HepG2 (cell line): Measurements from ENCODE around the gene KIF19. TPM values are rescaled to one million over a fixed set of nuclear protein-coding genes. Genes with fewer than 3 reads are reported as not detected.
A peak's percentile ranks its signal among the peaks of the same experiment; 100 is the strongest.

Experiments
- ATAC-seq: fragments of 200-7000 bp; cut with Tn5 transposase; 3 replicates; pipeline ENCODE4 v1.9.1; 2020; ENCODE audit warnings: mild to moderate bottlenecking, moderate library complexity
- BruUV-seq: library from RNA; stranded (reverse); fragments of 400-500 nt; replicated peaks from 2 replicates; lab custom pipeline; 2021; lab: Mats Ljungman, UMichigan
- CTCF ChIA-PET: fragments of 300-600 bp; formaldehyde crosslinking; extraction: SDS; loops from one replicate; lab custom pipeline; 2021; ENCODE audit warnings: low total read pairs, inconsistent platforms, low intra/inter-chr PET ratio; lab: Yijun Ruan, JAX
- POLR2A ChIA-PET: fragments of 350-600 bp; sonication (Branson Sonifier 250); formaldehyde crosslinking; loops from one replicate; lab custom pipeline; 2020; ENCODE audit warnings: antibody characterized with exemption, inconsistent platforms; lab: Yijun Ruan, JAX
- DNase-seq: peaks from one replicate; pipeline ENCODE4 v3.0.0-alpha.2; 2015; ENCODE audit warnings: low spot score
- FAIRE-seq: peaks from 3 replicates; lab custom pipeline; 2011; peaks lifted over from hg19 to GRCh38; lab: Jason Lieb, UNC
- H2AFZ ChIP-seq: one replicate; pipeline ENCODE4 v1.6.1; 2011; ENCODE audit warnings: low read length, inconsistent platforms
- H3K27ac ChIP-seq: fragments of 300-600 bp; 3 replicates; pipeline ENCODE4 v1.8.0; 2011; ENCODE audit warnings: mixed run types, mild to moderate bottlenecking, mixed read lengths, low read length, inconsistent platforms; ENCODE audit not compliant: insufficient read depth; ENCODE audit errors: extremely low read length
- H3K27me3 ChIP-seq, 2 experiments: fragments of 200-600 bp in 1 of 2; 2 replicates in 1 of 2; 3 replicates in 1 of 2; pipeline versions ENCODE4 v1.6.0 to v1.8.0; 2011; ENCODE audit warnings: low read length in 2 of 2, mild to moderate bottlenecking in 2 of 2, moderate library complexity in 2 of 2, inconsistent platforms in 1 of 2; ENCODE audit not compliant: insufficient read depth in 2 of 2, control insufficient read depth in 1 of 2
- H3K36me3 ChIP-seq, 2 experiments: fragments of 200-600 bp in 1 of 2; replicated peaks in 1 of 2; 2 replicates in 1 of 2; 3 replicates in 1 of 2; pipeline versions ENCODE4 v1.5.1 to v1.8.0; 2011; ENCODE audit warnings: low read length in 2 of 2, inconsistent platforms in 1 of 2; ENCODE audit not compliant: insufficient read depth in 2 of 2, control insufficient read depth in 1 of 2
- H3K4me1 ChIP-seq: 2 replicates; pipeline ENCODE4 v1.5.1; 2012; ENCODE audit warnings: low read length, inconsistent platforms; ENCODE audit not compliant: insufficient read depth
- H3K4me2 ChIP-seq: 2 replicates; pipeline ENCODE4 v1.6.0; 2011; ENCODE audit warnings: low read depth, low read length, inconsistent platforms
- H3K4me3 ChIP-seq, 3 experiments: fragments of 200-600 bp in 1 of 3; sonication (generic), shearing (Covaris generic) in 1 of 3; replicated peaks in 1 of 3; 2 replicates each; pipeline ENCODE4 v1.5.1; 2011 to 2016; ENCODE audit warnings: low read length in 3 of 3, inconsistent platforms in 2 of 3, low read depth in 2 of 3, mild to moderate bottlenecking in 2 of 3, control low read depth in 1 of 3, mixed read lengths in 1 of 3; ENCODE audit not compliant: insufficient read depth in 1 of 3
- H3K79me2 ChIP-seq: one replicate; pipeline ENCODE4 v1.6.1; 2011; ENCODE audit warnings: low read length, inconsistent platforms; ENCODE audit not compliant: insufficient read depth
- H3K9ac ChIP-seq: 2 replicates; pipeline ENCODE4 v1.6.0; 2011; ENCODE audit warnings: mild to moderate bottlenecking, low read depth, low read length, inconsistent platforms; ENCODE audit not compliant: insufficient read depth
- H3K9me3 ChIP-seq: 2 replicates; pipeline ENCODE4 v1.5.1; 2012; ENCODE audit warnings: mild to moderate bottlenecking, low read length
- H4K20me1 ChIP-seq: 2 replicates; pipeline ENCODE4 v1.6.0; 2011; ENCODE audit warnings: inconsistent platforms, mild to moderate bottlenecking, low read length, moderate library complexity; ENCODE audit not compliant: insufficient read depth
- ATRX ChIP-seq: sonication (generic); formaldehyde crosslinking; IDR thresholded peaks from 2 replicates; pipeline ENCODE4 v1.4.0; 2020; ENCODE audit warnings: missing genetic modification reagents, borderline replicate concordance
- CBX2 ChIP-seq, 2 experiments: fragments of 200-600 bp in 1 of 2; sonication (generic); formaldehyde crosslinking in 1 of 2; IDR thresholded peaks; 2 replicates each; pipeline versions ENCODE4 v1.7.0 to v1.8.1; 2018 to 2022; ENCODE audit warnings: low read depth in 2 of 2, low read length in 1 of 2, mild to moderate bottlenecking in 1 of 2, missing genetic modification reagents in 1 of 2
- GRHL1 ChIP-seq: sonication (generic); formaldehyde crosslinking; conservative IDR thresholded peaks from 2 replicates; pipeline ENCODE4 v1.8.0; 2022; ENCODE audit warnings: missing genetic modification reagents
- KMT2A ChIP-seq: sonication (generic); formaldehyde crosslinking; IDR thresholded peaks from 2 replicates; pipeline ENCODE4 v1.4.0; 2020; ENCODE audit warnings: missing genetic modification reagents
- MIER2 ChIP-seq: IDR thresholded peaks from 2 replicates; pipeline ENCODE4 v1.6.1; 2016; ENCODE audit warnings: missing biosample characterization, missing genetic modification reagents
- NFYC ChIP-seq: IDR thresholded peaks from 2 replicates; pipeline ENCODE4 v1.6.1; 2016; ENCODE audit warnings: missing genetic modification reagents, missing compliant biosample characterization
- ZBTB33 ChIP-seq: sonication (generic); formaldehyde crosslinking; IDR thresholded peaks from 2 replicates; pipeline ENCODE4 v1.4.0; 2020; ENCODE audit warnings: missing genetic modification reagents
- ZNF510 ChIP-seq: sonication (generic); formaldehyde crosslinking; IDR thresholded peaks from 2 replicates; pipeline ENCODE4 v1.4.0; 2020; ENCODE audit warnings: low read depth, mild to moderate bottlenecking, missing genetic modification reagents
- WGBS: methylation state at CpG from one replicate; pipeline ENCODE4 v1.1.6; 2017; ENCODE audit warnings: low lambda C conversion rate; 5-methylcytosine and 5-hydroxymethylcytosine counted together
- in situ Hi-C: cut with HindIII; loops from 2 replicates; pipeline ENCODE4 v1.10.0; 2017; ENCODE audit warnings: low pct_unique_long_range_greater_than_20kb; ENCODE audit not compliant: extremely low pct_ligation_motif_present
- intact Hi-C: fragments of 100-400 bp; cut with micrococcal nuclease; formaldehyde crosslinking; loops from one replicate; pipeline ENCODE4 v1.10.0; 2022; ENCODE audit not compliant: unreplicated experiment
- polyA plus RNA-seq, 8 experiments: library from polyadenylated mRNA; depleted of rRNA in 3 of 8; stranded (reverse) in 7 of 8; unstranded in 1 of 8; fragments of >200 nt; fragmentation: Illumina TruSeq in 4 of 8; extraction: Trizol in 4 of 8; gene quantifications; 2 replicates each; pipeline versions ENCODE4 v1.2.1 to v1.2.3, GENCODE V29; 2011 to 2016; ENCODE audit warnings: low read depth in 4 of 8, missing spikeins in 1 of 8, mixed read lengths in 1 of 8; ENCODE audit not compliant: insufficient read depth in 1 of 8
- total RNA-seq, 5 experiments: library from RNA; depleted of rRNA; stranded (reverse); fragments of >200 nt; fragmentation: Illumina TruSeq; extraction: Trizol; gene quantifications; 2 replicates each; pipeline ENCODE4 v1.2.3, GENCODE V29; 2016; ENCODE audit warnings: low read depth in 1 of 5

KIF19 gene
- total and polyA plus RNA-seq, 2 of the 13 experiments (the other 11 are each of a cell fraction or from before 2014, with no cell fraction given), result not detected

DNA sequence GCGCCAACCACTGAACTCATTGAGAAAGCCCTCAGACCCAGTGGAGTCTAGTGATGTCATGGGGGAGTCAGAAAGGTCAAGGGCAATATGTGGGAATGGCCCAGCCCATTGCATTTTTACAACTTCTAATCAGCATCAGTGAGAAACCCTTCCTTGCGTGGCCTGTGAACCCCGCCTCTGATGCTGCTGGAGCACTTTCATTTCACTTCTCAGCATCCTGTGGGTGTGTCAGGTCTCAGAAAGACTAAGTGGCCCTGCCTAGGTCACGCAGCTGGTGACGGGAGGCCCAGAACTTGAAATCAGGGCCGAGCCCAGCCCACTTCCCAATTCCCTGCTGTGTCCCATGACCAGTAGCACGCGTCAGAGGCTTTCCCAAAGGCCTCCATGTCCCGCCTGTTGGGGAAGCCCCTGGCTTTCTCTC lies 45.9 kb upstream of the KIF19 start:
- no peak for ATAC-seq

More for the DNA sequence above, 45.9 kb upstream of the KIF19 start:
- DNase-seq, result no peak
- TF ChIP-seq ATRX (CRISPR knock-in tag) (no peak), KMT2A (no peak), CBX2 (IDR thresholded peaks at IDR 0.05; ENCODE audit: low read depth, low read length) (no peak), CBX2 (CRISPR knock-in tag; IDR thresholded peaks at IDR 0.05; ENCODE audit: low read depth) (no peak), ZBTB33 (CRISPR knock-in tag) (peak; percentile 46; the same call in 1 of the 2 replicates), MIER2 (CRISPR knock-in tag) (no peak), NFYC (no peak), GRHL1 (CRISPR knock-in tag) (no peak), ZNF510 (CRISPR knock-in tag) (no peak)
- in situ Hi-C loops (no loop called here), intact Hi-C loops (no loop called here)
- Histone ChIP-seq H3K9me3 (no peaks in the 10 kb centered on the region), H3K79me2 (no peaks in the 10 kb centered on the region), H3K4me3 (no peak overlapping the region), H3K27ac (no peak overlapping the region), H3K4me2 (no peak overlapping the region), H2AFZ (no peak overlapping the region), H3K36me3 (no peaks in the 10 kb centered on the region), H3K4me1 (no peaks in the 10 kb centered on the region), H3K9ac (no peak overlapping the region), H3K27me3 (peaks cover 5 to 16% of the 10 kb centered on the region in 2 experiments; a peak in 3 of 5 replicates), H4K20me1 (no peaks in the 10 kb centered on the region)
- FAIRE-seq, result no peak
- POLR2A ChIA-PET, result no interaction called here
- WGBS, result 63% methylated on average over 9 of the region's 9 CpGs
- BruUV-seq, result no TSS peak
- CTCF ChIA-PET, result no interaction called here
